Thyroid gland (tissue), 4 donors: ENCODE measurements around the gene MLH1. TPM values are rescaled to one million over a fixed set of nuclear protein-coding genes. Genes with fewer than 3 reads are reported as not detected.

ENCODE experiments used
- DNase-seq, 2 donors: peaks; one replicate each; pipeline ENCODE4 v3.0.0-alpha.2; 2019
- H3K27ac ChIP-seq, 3 donors: fragments of 200-600 bp; sonication (generic); 1 replicate in 2 of 3; 2 replicates in 1 of 3; pipeline ENCODE4 v1.5.1; 2016 to 2019; ENCODE audit warnings: mild to moderate bottlenecking in 1 of 3, moderate library complexity in 1 of 3
- H3K27me3 ChIP-seq: fragments of 200-600 bp; sonication (generic); one replicate; pipeline ENCODE4 v1.5.1; 2019
- H3K36me3 ChIP-seq, 2 donors: fragments of 200-600 bp; sonication (generic); one replicate each; pipeline ENCODE4 v1.5.1; 2016 to 2019
- H3K4me1 ChIP-seq, 2 donors: fragments of 200-600 bp; sonication (generic); one replicate each; pipeline ENCODE4 v1.5.1; 2017 to 2019
- H3K4me3 ChIP-seq, 3 donors: fragments of 200-600 bp; sonication (generic); replicated peaks in 1 of 3; 1 replicate in 2 of 3; 2 replicates in 1 of 3; pipeline ENCODE4 v1.5.1; 2016; ENCODE audit warnings: mild to moderate bottlenecking in 1 of 3
- H3K9me3 ChIP-seq: fragments of 200-600 bp; sonication (generic); one replicate; pipeline ENCODE4 v1.5.1; 2017
- POLR2A ChIP-seq, 2 donors: fragments of 450-650 bp; IDR thresholded peaks; one replicate each; pipeline ENCODE4 v1.6.1; 2017; ENCODE audit warnings: antibody characterized with exemption in 2 of 2, mild to moderate bottlenecking in 2 of 2, moderate library complexity in 1 of 2
- WGBS, 2 donors: methylation state at CpG; one replicate each; pipeline ENCODE4 v1.1.5; 2017; 5-methylcytosine and 5-hydroxymethylcytosine counted together
- intact Hi-C: fragments of 100-400 bp; cut with DNase I; formaldehyde crosslinking; loops from one replicate; pipeline ENCODE4 v1.15.1; 2023
- total RNA-seq, 4 donors: library from RNA; depleted of rRNA; stranded (reverse); fragments of >200 nt; gene quantifications; one replicate each; pipeline ENCODE4 v1.2.3, GENCODE V29; 2016
- TF ChIP-seq, protein P1 (sequence below), 6 experiments: fragments of 200-600 bp in 3 of 6; fragments of 450-650 bp in 3 of 6; sonication (generic) in 3 of 6; IDR thresholded peaks; one replicate each; pipeline ENCODE4 v1.5.1; 2016 to 2019; ENCODE audit warnings: antibody characterized with exemption in 6 of 6, mild to moderate bottlenecking in 2 of 6, inconsistent platforms in 1 of 6, moderate library complexity in 1 of 6

MLH1 gene
- total RNA-seq, 4 donors from 2014 or later = 32.1 to 65.7 (median 54.3) TPM

DNA sequence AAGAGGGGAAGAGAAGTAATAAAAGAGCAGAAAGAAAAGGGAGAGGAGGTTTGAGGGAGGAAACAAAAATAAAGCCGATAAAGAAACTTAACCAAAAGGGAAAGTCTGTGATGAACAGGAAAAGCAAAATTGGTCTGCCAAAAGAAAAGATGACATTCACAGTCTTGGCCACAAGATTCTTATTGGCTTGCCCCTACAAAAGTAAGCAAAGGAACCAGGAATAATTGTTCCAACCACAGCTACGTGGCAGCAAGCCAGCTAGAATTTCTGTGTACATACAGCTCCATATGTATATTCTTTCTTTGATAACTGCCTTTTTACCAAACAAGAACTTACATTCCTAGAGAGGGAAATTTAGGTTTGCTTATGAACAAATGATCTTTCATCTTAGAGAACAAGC is 79.6 kb downstream of the MLH1 start:
- DNase-seq = no peak
- H3K27me3 ChIP-seq = no peaks in the 10 kb centered on the region
- H3K4me3 ChIP-seq = no peak overlapping the region
- peaks cover 0 to 6% of the 10 kb centered on the region in 2 donors for H3K36me3 ChIP-seq
- H3K27ac ChIP-seq = no peak overlapping the region
- no peak for TF ChIP-seq POLR2A (IDR thresholded peaks at IDR 0.05)
- TF ChIP-seq, protein P1, sequence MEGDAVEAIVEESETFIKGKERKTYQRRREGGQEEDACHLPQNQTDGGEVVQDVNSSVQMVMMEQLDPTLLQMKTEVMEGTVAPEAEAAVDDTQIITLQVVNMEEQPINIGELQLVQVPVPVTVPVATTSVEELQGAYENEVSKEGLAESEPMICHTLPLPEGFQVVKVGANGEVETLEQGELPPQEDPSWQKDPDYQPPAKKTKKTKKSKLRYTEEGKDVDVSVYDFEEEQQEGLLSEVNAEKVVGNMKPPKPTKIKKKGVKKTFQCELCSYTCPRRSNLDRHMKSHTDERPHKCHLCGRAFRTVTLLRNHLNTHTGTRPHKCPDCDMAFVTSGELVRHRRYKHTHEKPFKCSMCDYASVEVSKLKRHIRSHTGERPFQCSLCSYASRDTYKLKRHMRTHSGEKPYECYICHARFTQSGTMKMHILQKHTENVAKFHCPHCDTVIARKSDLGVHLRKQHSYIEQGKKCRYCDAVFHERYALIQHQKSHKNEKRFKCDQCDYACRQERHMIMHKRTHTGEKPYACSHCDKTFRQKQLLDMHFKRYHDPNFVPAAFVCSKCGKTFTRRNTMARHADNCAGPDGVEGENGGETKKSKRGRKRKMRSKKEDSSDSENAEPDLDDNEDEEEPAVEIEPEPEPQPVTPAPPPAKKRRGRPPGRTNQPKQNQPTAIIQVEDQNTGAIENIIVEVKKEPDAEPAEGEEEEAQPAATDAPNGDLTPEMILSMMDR (IDR thresholded peaks at IDR 0.05) = no peak
- intact Hi-C loops = no loop called here
- H3K4me1 ChIP-seq = no peaks in the 10 kb centered on the region
- WGBS, 2 donors = 53 to 64% methylated on average over 2 of the region's 2 CpGs
- no peaks in the 10 kb centered on the region for H3K9me3 ChIP-seq

DNA sequence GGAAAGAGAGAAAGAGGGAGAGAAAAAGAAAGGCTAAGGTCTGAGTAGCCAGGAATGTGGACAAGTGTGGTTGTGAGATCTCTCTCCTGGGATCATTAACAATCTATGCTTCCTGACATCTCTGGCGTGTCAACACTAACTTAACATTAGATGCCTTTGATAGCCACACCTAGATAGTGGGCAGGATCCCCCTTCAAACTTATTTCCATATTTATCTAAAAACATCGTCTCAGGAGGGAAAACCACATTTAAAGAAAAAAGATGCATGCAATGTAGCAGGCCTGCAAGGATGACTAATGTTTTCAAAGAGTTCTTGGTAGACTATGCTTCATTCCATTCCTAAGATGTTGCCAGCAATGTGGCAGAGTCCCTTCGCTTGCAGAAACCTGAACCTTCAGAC is 80.9 kb downstream of the MLH1 start:
- Histone ChIP-seq H3K27ac (no peak overlapping the region), H3K4me3 (no peak overlapping the region), H3K36me3 (peaks cover 0 to 6% of the 10 kb centered on the region in 2 donors), H3K9me3 (no peaks in the 10 kb centered on the region), H3K27me3 (no peaks in the 10 kb centered on the region), H3K4me1 (peaks cover 0 to 7% of the 10 kb centered on the region in 2 donors)
- intact Hi-C loops = no loop called here
- no peak for DNase-seq
- TF ChIP-seq, protein P1 (IDR thresholded peaks at IDR 0.05) = no peak
- TF ChIP-seq POLR2A (IDR thresholded peaks at IDR 0.05) = no peak
- 67 to 73% methylated on average over 3 of the region's 3 CpGs for WGBS, 2 donors

DNA sequence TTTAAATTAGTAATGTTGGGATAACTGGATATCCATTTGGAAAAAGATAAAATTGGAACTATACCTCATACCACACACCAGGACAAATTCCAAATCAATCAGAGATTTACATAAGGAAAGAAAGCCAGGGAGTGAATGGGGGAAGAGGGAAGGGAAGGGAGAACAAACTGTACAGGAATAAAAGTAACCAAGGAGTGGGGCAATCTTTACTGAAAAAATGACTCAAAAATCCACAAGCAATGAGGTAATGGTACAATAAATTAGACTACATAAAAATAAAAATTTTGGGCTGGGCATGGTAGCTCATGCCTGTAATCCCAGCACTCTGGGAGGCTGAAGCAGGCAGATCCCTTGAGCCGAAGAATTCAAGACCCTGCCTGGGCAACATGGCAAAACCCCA is 82.6 kb downstream of the MLH1 start:
- Histone ChIP-seq H3K4me1 (peaks cover 0 to 7% of the 10 kb centered on the region in 2 donors), H3K27ac (no peak overlapping the region), H3K9me3 (no peaks in the 10 kb centered on the region), H3K36me3 (peaks cover 6% of the 10 kb centered on the region in 2 donors), H3K27me3 (no peaks in the 10 kb centered on the region), H3K4me3 (no peak overlapping the region)
- 100% methylated on average over 1 of the region's 1 CpG for WGBS, 2 donors
- intact Hi-C loops = no loop called here
- DNase-seq = no peak
- no peak for TF ChIP-seq POLR2A (IDR thresholded peaks at IDR 0.05)
- TF ChIP-seq, protein P1 (IDR thresholded peaks at IDR 0.05) = no peak

DNA sequence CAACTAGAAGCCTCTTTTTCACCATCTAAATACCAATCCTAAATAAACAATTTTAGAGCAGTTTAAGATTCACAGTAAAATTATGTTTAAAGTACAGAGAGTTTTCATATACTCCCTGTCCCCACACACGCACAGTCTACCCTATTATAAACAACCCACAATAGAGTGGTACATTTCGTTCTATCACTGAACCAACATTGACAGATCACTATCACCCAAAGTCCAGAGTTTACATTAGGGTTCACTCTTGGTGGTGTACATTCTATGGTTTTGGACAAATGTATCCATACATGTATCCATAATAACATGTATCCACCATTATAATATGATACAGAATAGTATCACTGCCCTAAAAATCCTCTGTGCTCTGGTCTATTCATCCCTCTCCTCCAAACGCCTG is 89.0 kb downstream of the MLH1 start:
- H3K27me3 ChIP-seq = no peaks in the 10 kb centered on the region
- DNase-seq = no peak
- peaks cover 0 to 7% of the 10 kb centered on the region in 2 donors for H3K4me1 ChIP-seq
- WGBS, 2 donors = 96% methylated on average over 3 of the region's 3 CpGs
- TF ChIP-seq POLR2A (IDR thresholded peaks at IDR 0.05) = no peak
- TF ChIP-seq, protein P1 (IDR thresholded peaks at IDR 0.05) = no peak
- peaks cover 0 to 6% of the 10 kb centered on the region in 2 donors for H3K36me3 ChIP-seq
- H3K9me3 ChIP-seq = no peaks in the 10 kb centered on the region
- H3K4me3 ChIP-seq = no peak overlapping the region
- H3K27ac ChIP-seq = no peak overlapping the region
- intact Hi-C loops = no loop called here

GRCh38 chr3:37086918-37087317 is 93.6 kb downstream of the MLH1 start:
- Histone ChIP-seq H3K27ac (no peak overlapping the region), H3K9me3 (no peaks in the 10 kb centered on the region), H3K27me3 (no peaks in the 10 kb centered on the region), H3K4me1 (no peaks in the 10 kb centered on the region), H3K4me3 (no peak overlapping the region), H3K36me3 (no peaks in the 10 kb centered on the region)
- WGBS, 2 donors = 96 to 98% methylated on average over 6 of the region's 6 CpGs
- no peak for DNase-seq
- TF ChIP-seq, protein P1 (IDR thresholded peaks at IDR 0.05) = no peak
- no peak for TF ChIP-seq POLR2A (IDR thresholded peaks at IDR 0.05)
- intact Hi-C loops = no loop called here
